GM23338 (cell line): Measurements from ENCODE around the gene PHLDB1. TPM values are rescaled to one million over a fixed set of nuclear protein-coding genes. Genes with fewer than 3 reads are reported as not detected.

ENCODE experiments used
- ATAC-seq: fragments of 200-7000 bp; cut with Tn5 transposase; 3 replicates; pipeline ENCODE4 v1.9.1; 2020
- DNase-seq: peaks from one replicate; pipeline ENCODE4 v3.0.0-alpha.2; 2015; ENCODE audit warnings: low spot score
- H2AFZ ChIP-seq: fragments of 200-600 bp; sonication (generic); 2 replicates; pipeline ENCODE4 v1.8.0; 2016; ENCODE audit warnings: antibody characterized with exemption, mild to moderate bottlenecking, moderate library complexity
- H3F3A ChIP-seq: fragments of 200-600 bp; sonication (generic); replicated peaks from 2 replicates; pipeline ENCODE4 v1.8.0; 2017; ENCODE audit warnings: antibody characterized with exemption, mixed run types, low read depth
- H3K27ac ChIP-seq: fragments of 200-600 bp; sonication (generic); 2 replicates; pipeline ENCODE4 v1.6.1; 2016; ENCODE audit warnings: low read depth
- H3K27me3 ChIP-seq: fragments of 200-600 bp; sonication (generic); 2 replicates; pipeline ENCODE4 v1.8.0; 2016; ENCODE audit warnings: mild to moderate bottlenecking, mixed run types, moderate library complexity; ENCODE audit not compliant: insufficient read depth
- H3K36me3 ChIP-seq: fragments of 200-600 bp; sonication (generic); 2 replicates; pipeline ENCODE4 v1.8.0; 2016; ENCODE audit warnings: mild to moderate bottlenecking; ENCODE audit not compliant: insufficient read depth
- H3K4me1 ChIP-seq: fragments of 200-600 bp; sonication (generic); 2 replicates; pipeline ENCODE4 v1.8.0; 2016; ENCODE audit warnings: mild to moderate bottlenecking, moderate library complexity; ENCODE audit not compliant: insufficient read depth
- H3K4me2 ChIP-seq: fragments of 200-600 bp; sonication (generic); 2 replicates; pipeline ENCODE4 v1.7.1; 2017; ENCODE audit warnings: mixed run types
- H3K4me3 ChIP-seq: fragments of 200-600 bp; sonication (generic); 2 replicates; pipeline ENCODE4 v1.6.1; 2016; ENCODE audit warnings: mixed run types
- H3K79me2 ChIP-seq: fragments of 200-600 bp; sonication (generic); replicated peaks from 2 replicates; pipeline ENCODE4 v1.8.0; 2017; ENCODE audit warnings: mild to moderate bottlenecking; ENCODE audit not compliant: insufficient read depth
- H3K9me2 ChIP-seq: fragments of 200-600 bp; sonication (generic); 2 replicates; pipeline ENCODE4 v1.8.0; 2017; ENCODE audit not compliant: insufficient read depth
- H4K20me1 ChIP-seq: fragments of 200-600 bp; sonication (generic); replicated peaks from 2 replicates; pipeline ENCODE4 v1.8.0; 2017; ENCODE audit warnings: mild to moderate bottlenecking; ENCODE audit not compliant: insufficient read depth
- H3K27ac Mint-ChIP-seq: 2 replicates; pipeline ENCODE4 v1.8.0; 2020; ENCODE audit warnings: inconsistent platforms, mild to moderate bottlenecking, moderate library complexity, mixed read lengths
- H3K27me3 Mint-ChIP-seq: 3 replicates; pipeline ENCODE4 v1.8.0; 2022; ENCODE audit warnings: low read depth, mild to moderate bottlenecking, moderate library complexity, mixed read lengths, inconsistent platforms; ENCODE audit not compliant: insufficient read depth, poor library complexity
- H3K36me3 Mint-ChIP-seq: 3 replicates; pipeline ENCODE4 v1.8.0; 2021; ENCODE audit warnings: low read depth, mild to moderate bottlenecking, inconsistent platforms, moderate library complexity, mixed read lengths
- H3K4me1 Mint-ChIP-seq: 3 replicates; pipeline ENCODE4 v1.8.0; 2020; ENCODE audit warnings: mild to moderate bottlenecking, inconsistent platforms, mixed read lengths
- H3K4me3 Mint-ChIP-seq: 3 replicates; pipeline ENCODE4 v1.8.0; 2021; ENCODE audit warnings: moderate library complexity, mild to moderate bottlenecking, inconsistent platforms, mixed read lengths
- H3K9me3 Mint-ChIP-seq: 3 replicates; pipeline ENCODE4 v1.8.0; 2020; ENCODE audit warnings: moderate library complexity, mild to moderate bottlenecking, inconsistent platforms, mixed read lengths
- CREB1 ChIP-seq: fragments of 250-450 bp; sonication (Bioruptor Pico); IDR thresholded peaks from 2 replicates; pipeline ENCODE4 v1.5.0; 2020; ENCODE audit warnings: low read depth, mild to moderate bottlenecking, moderate library complexity
- EZH2 ChIP-seq: fragments of 200-600 bp; sonication (generic); IDR thresholded peaks from one replicate; pipeline ENCODE4 v1.8.0; 2017; ENCODE audit warnings: antibody characterized with exemption, mild to moderate bottlenecking, low read depth; ENCODE audit not compliant: unreplicated experiment
- JUNB ChIP-seq: IDR thresholded peaks from one replicate; pipeline ENCODE4 v1.6.1; 2016; ENCODE audit warnings: antibody characterized with exemption; ENCODE audit not compliant: unreplicated experiment
- NANOG ChIP-seq: IDR thresholded peaks from 2 replicates; pipeline ENCODE4 v1.6.1; 2016; ENCODE audit warnings: antibody characterized with exemption, borderline replicate concordance
- POLR2AphosphoS5 ChIP-seq: IDR thresholded peaks from 2 replicates; pipeline ENCODE4 v1.6.1; 2016; ENCODE audit warnings: antibody characterized with exemption, low read depth
- STAT1 ChIP-seq: IDR thresholded peaks from one replicate; pipeline ENCODE4 v1.6.1; 2016; ENCODE audit warnings: antibody characterized with exemption; ENCODE audit not compliant: unreplicated experiment
- ZNF331 ChIP-seq: fragments of 250-450 bp; sonication (Bioruptor Pico); IDR thresholded peaks from 2 replicates; pipeline ENCODE4 v1.5.0; 2020; ENCODE audit warnings: low read depth, mild to moderate bottlenecking, moderate library complexity
- polyA plus RNA-seq: library from polyadenylated mRNA; unstranded; fragments of >200 nt; fragmentation: Nextera tagmentation; extraction: Ambion mirVana; gene quantifications from 2 replicates; pipeline ENCODE4 v1.2.1, GENCODE V29; 2016
- total RNA-seq: library from RNA; depleted of rRNA; stranded (reverse); fragments of >200 nt; shearing (Covaris generic); gene quantifications from 2 replicates; pipeline ENCODE4 v1.2.3, GENCODE V29; 2014
- TF ChIP-seq, protein P1 (sequence below): fragments of 250-450 bp; sonication (Bioruptor Pico); IDR thresholded peaks from 2 replicates; pipeline ENCODE4 v1.5.0; 2020; ENCODE audit warnings: mild to moderate bottlenecking, moderate library complexity
- TF ChIP-seq, protein P2 (sequence below): IDR thresholded peaks from 2 replicates; pipeline ENCODE4 v1.6.1; 2016; ENCODE audit warnings: antibody characterized with exemption
- TF ChIP-seq, protein P3 (sequence below), 2 experiments: fragments of 200-600 bp in 1 of 2; sonication (generic) in 1 of 2; conservative IDR thresholded peaks; 2 replicates each; pipeline versions ENCODE4 v1.5.1 to v1.6.1; 2016 to 2017; ENCODE audit warnings: antibody characterized with exemption in 2 of 2, low read depth in 2 of 2, mild to moderate bottlenecking in 2 of 2, moderate library complexity in 1 of 2

The PHLDB1 gene
- total and polyA plus RNA-seq, 2 experiments from 2014 or later, result 46.0 to 85.2 TPM

DNA sequence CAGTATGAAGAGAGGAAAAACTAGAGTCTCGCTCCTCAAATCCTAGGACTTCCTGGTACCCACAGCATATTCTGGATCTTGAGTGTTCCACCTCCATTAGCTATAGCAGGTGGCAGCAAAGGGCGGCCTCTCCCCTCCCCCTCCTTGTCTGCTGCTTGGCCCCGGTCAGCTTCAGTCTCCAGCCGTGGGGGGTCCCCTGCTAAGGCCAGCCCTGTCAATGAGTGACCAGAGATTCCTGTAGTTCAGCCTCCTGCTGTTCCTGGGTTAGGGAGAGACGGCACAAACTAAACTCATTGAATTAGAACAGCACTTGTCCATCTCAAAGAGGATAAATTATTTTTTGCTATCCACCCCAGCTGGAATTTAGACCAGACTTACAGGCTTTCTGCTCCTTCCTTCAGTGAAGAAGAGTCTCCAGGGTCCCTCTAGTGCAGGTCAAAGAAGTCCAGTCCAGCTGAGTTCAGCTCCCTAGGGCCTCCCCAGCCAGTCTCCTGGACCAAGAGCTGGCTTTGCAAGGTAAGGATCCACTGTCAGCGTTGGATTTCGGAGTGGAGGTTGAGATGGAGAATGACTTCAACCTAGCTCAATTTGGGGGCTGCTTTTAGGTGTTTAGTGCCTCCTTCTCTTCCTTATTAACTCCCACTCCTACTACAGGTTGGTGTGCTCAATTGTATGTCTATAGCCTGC lies 1.1 kb upstream of the PHLDB1 start (continued):
- TF ChIP-seq, protein P1, sequence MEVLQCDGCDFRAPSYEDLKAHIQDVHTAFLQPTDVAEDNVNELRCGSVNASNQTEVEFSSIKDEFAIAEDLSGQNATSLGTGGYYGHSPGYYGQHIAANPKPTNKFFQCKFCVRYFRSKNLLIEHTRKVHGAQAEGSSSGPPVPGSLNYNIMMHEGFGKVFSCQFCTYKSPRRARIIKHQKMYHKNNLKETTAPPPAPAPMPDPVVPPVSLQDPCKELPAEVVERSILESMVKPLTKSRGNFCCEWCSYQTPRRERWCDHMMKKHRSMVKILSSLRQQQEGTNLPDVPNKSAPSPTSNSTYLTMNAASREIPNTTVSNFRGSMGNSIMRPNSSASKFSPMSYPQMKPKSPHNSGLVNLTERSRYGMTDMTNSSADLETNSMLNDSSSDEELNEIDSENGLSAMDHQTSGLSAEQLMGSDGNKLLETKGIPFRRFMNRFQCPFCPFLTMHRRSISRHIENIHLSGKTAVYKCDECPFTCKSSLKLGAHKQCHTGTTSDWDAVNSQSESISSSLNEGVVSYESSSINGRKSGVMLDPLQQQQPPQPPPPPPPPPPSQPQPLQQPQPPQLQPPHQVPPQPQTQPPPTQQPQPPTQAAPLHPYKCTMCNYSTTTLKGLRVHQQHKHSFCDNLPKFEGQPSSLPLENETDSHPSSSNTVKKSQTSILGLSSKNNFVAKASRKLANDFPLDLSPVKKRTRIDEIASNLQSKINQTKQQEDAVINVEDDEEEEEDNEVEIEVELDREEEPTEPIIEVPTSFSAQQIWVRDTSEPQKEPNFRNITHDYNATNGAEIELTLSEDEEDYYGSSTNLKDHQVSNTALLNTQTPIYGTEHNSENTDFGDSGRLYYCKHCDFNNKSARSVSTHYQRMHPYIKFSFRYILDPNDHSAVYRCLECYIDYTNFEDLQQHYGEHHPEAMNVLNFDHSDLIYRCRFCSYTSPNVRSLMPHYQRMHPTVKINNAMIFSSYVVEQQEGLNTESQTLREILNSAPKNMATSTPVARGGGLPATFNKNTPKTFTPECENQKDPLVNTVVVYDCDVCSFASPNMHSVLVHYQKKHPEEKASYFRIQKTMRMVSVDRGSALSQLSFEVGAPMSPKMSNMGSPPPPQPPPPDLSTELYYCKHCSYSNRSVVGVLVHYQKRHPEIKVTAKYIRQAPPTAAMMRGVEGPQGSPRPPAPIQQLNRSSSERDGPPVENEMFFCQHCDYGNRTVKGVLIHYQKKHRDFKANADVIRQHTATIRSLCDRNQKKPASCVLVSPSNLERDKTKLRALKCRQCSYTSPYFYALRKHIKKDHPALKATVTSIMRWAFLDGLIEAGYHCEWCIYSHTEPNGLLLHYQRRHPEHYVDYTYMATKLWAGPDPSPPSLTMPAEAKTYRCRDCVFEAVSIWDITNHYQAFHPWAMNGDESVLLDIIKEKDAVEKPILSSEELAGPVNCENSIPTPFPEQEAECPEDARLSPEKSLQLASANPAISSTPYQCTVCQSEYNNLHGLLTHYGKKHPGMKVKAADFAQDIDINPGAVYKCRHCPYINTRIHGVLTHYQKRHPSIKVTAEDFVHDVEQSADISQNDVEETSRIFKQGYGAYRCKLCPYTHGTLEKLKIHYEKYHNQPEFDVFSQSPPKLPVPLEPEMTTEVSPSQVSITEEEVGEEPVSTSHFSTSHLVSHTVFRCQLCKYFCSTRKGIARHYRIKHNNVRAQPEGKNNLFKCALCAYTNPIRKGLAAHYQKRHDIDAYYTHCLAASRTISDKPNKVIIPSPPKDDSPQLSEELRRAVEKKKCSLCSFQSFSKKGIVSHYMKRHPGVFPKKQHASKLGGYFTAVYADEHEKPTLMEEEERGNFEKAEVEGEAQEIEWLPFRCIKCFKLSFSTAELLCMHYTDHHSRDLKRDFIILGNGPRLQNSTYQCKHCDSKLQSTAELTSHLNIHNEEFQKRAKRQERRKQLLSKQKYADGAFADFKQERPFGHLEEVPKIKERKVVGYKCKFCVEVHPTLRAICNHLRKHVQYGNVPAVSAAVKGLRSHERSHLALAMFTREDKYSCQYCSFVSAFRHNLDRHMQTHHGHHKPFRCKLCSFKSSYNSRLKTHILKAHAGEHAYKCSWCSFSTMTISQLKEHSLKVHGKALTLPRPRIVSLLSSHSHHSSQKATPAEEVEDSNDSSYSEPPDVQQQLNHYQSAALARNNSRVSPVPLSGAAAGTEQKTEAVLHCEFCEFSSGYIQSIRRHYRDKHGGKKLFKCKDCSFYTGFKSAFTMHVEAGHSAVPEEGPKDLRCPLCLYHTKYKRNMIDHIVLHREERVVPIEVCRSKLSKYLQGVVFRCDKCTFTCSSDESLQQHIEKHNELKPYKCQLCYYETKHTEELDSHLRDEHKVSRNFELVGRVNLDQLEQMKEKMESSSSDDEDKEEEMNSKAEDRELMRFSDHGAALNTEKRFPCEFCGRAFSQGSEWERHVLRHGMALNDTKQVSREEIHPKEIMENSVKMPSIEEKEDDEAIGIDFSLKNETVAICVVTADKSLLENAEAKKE (CRISPR knock-in tag), result no peak
- no peak for TF ChIP-seq STAT1
- TF ChIP-seq ZNF331 (CRISPR knock-in tag), result no peak
- no peak for TF ChIP-seq JUNB
- no peak for TF ChIP-seq CREB1 (CRISPR knock-in tag)
- TF ChIP-seq POLR2AphosphoS5, result no peak
- TF ChIP-seq, protein P2, sequence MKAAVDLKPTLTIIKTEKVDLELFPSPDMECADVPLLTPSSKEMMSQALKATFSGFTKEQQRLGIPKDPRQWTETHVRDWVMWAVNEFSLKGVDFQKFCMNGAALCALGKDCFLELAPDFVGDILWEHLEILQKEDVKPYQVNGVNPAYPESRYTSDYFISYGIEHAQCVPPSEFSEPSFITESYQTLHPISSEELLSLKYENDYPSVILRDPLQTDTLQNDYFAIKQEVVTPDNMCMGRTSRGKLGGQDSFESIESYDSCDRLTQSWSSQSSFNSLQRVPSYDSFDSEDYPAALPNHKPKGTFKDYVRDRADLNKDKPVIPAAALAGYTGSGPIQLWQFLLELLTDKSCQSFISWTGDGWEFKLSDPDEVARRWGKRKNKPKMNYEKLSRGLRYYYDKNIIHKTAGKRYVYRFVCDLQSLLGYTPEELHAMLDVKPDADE, result no peak
- no peak for TF ChIP-seq EZH2

DNA sequence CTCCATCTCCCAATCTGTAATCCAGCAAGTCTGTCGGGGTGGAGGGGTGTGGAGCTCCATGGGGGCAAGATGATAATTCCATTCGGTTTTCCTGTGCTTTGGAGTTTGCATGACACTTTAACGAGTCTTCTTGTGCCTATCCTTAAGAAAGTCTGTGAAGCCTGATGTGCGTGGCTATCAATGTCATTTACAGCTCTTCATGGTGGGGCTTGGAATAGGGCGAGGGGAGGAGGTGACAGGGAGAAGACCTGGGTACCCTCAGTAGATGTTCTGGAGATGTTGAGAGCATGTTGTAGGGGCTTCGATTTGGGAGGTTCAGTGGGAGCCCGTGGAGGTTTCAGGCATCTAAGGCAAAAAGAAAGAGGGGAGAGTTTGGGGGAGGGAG lies 579 bp upstream of the PHLDB1 start:
- peaks cover 10% of the 10 kb centered on the region for H3K36me3 Mint-ChIP-seq
- H3K27me3 ChIP-seq, result peaks cover 88% of the 10 kb centered on the region
- H3K4me1 Mint-ChIP-seq, result peaks cover 37% of the 10 kb centered on the region
- peak overlapping the region; percentile 12; the same call in 1 of the 3 replicates for H3K4me3 Mint-ChIP-seq
- H3K9me3 Mint-ChIP-seq, result peaks cover 3% of the 10 kb centered on the region; the same call in 1 of the 3 replicates
- peaks cover 70% of the 10 kb centered on the region for H3K27me3 Mint-ChIP-seq
- no peak overlapping the region for H3K27ac ChIP-seq
- H3F3A ChIP-seq, result peaks cover 22% of the 10 kb centered on the region
- H4K20me1 ChIP-seq, result peaks cover 19% of the 10 kb centered on the region
- DNase-seq, result no peak
- peak overlapping the region; percentile 26; the same call in 1 of the 2 replicates for H3K4me3 ChIP-seq
- peak overlapping the region; percentile 64 for H3K4me2 ChIP-seq
- no peak overlapping the region for H3K27ac Mint-ChIP-seq
- no peaks in the 10 kb centered on the region for H3K9me2 ChIP-seq
- no peak overlapping the region for H2AFZ ChIP-seq
- H3K4me1 ChIP-seq, result peaks cover 23% of the 10 kb centered on the region
- ATAC-seq, result no peak
- peaks cover under 1% of the 10 kb centered on the region; the same call in 1 of the 2 replicates for H3K36me3 ChIP-seq
- H3K79me2 ChIP-seq, result no peaks in the 10 kb centered on the region
- TF ChIP-seq NANOG, result no peak
- TF ChIP-seq, protein P3, sequence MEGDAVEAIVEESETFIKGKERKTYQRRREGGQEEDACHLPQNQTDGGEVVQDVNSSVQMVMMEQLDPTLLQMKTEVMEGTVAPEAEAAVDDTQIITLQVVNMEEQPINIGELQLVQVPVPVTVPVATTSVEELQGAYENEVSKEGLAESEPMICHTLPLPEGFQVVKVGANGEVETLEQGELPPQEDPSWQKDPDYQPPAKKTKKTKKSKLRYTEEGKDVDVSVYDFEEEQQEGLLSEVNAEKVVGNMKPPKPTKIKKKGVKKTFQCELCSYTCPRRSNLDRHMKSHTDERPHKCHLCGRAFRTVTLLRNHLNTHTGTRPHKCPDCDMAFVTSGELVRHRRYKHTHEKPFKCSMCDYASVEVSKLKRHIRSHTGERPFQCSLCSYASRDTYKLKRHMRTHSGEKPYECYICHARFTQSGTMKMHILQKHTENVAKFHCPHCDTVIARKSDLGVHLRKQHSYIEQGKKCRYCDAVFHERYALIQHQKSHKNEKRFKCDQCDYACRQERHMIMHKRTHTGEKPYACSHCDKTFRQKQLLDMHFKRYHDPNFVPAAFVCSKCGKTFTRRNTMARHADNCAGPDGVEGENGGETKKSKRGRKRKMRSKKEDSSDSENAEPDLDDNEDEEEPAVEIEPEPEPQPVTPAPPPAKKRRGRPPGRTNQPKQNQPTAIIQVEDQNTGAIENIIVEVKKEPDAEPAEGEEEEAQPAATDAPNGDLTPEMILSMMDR (conservative IDR thresholded peaks at IDR 0.05; ENCODE audit: low read depth in 2 of 2), result no peak
